Activated B cell treated with CpG ODN at 0.5 μM for 24 hours (primary cell): ENCODE data around the gene CDK15. TPM values are rescaled to one million over a fixed set of nuclear protein-coding genes. Genes with fewer than 3 reads are reported as not detected.
"Not testable (repeated sequence)": the region's sequence is repeated elsewhere in the genome, so short reads cannot be mapped to it uniquely, and the experiment has no call there.

ENCODE experiments used
- ATAC-seq: fragments of 200-7000 bp; cut with Tn5 transposase; one replicate; pipeline ENCODE4 v1.10.0; 2021; ENCODE audit warnings: low read depth, mild to moderate bottlenecking, moderate library complexity
- CTCF ChIA-PET: fragments of 350-600 bp; sonication (Branson Sonifier 250); formaldehyde crosslinking; loops from one replicate; lab custom pipeline; 2021; ENCODE audit warnings: antibody characterized with exemption; lab: Charles Lee
- POLR2A ChIA-PET: fragments of 350-600 bp; sonication (Branson Sonifier 250); formaldehyde crosslinking; loops from one replicate; lab custom pipeline; 2021; ENCODE audit warnings: antibody characterized with exemption; lab: Charles Lee
- DNase-seq: peaks from one replicate; pipeline ENCODE4 v3.0.0; 2022
- H3K27ac Mint-ChIP-seq: one replicate; pipeline ENCODE4 v1.8.0; 2020; ENCODE audit warnings: mixed read lengths
- H3K27me3 Mint-ChIP-seq: one replicate; pipeline ENCODE4 v1.8.0; 2021; ENCODE audit warnings: mixed read lengths
- H3K36me3 Mint-ChIP-seq: one replicate; pipeline ENCODE4 v1.8.0; 2021; ENCODE audit warnings: low read depth, mixed read lengths
- H3K4me1 Mint-ChIP-seq: one replicate; pipeline ENCODE4 v1.8.0; 2021; ENCODE audit warnings: mixed read lengths
- H3K4me3 Mint-ChIP-seq: one replicate; pipeline ENCODE4 v1.8.0; 2020; ENCODE audit warnings: mild to moderate bottlenecking, mixed read lengths
- H3K9me3 Mint-ChIP-seq: one replicate; pipeline ENCODE4 v1.8.0; 2020; ENCODE audit warnings: mixed read lengths
- CTCF ChIP-seq: fragments of 200-600 bp; IDR thresholded peaks from one replicate; pipeline ENCODE4 v1.8.0; 2022; ENCODE audit warnings: antibody characterized with exemption, mild to moderate bottlenecking
- intact Hi-C: fragments of 100-400 bp; cut with micrococcal nuclease; formaldehyde crosslinking; loops from one replicate; pipeline ENCODE4 v1.15.1; 2024
- total RNA-seq: library from RNA; stranded (reverse); gene quantifications from 2 replicates; pipeline ENCODE4 v1.2.3, GENCODE V29; 2022

Gene CDK15
- total RNA-seq = not detected in 2 replicates

GRCh38 chr2:201806442-201807170 lies at the start of gene CDK15:
TSS of gene CDK15 (plus strand) at chr2:201806537. CDS start at chr2:201806665, 128 bp downstream.
- no peak within 1 kb of the TSS for H3K27ac Mint-ChIP-seq
- H3K27me3 Mint-ChIP-seq = peaks cover 18% of the 10 kb centered on the region
- no peaks in the 10 kb centered on the region for H3K9me3 Mint-ChIP-seq
- no peaks in the 10 kb centered on the region for H3K36me3 Mint-ChIP-seq
- TF ChIP-seq CTCF = no peak
- CTCF ChIA-PET = no interaction called here
- ATAC-seq (no peak), DNase-seq (no peak)
- POLR2A ChIA-PET = no interaction called here
- H3K4me1 Mint-ChIP-seq = no peaks in the 10 kb centered on the region
- intact Hi-C loops = no loop called here
- no peak within 1 kb of the TSS for H3K4me3 Mint-ChIP-seq

GRCh38 chr2:201758234-201758633 lies 48.1 kb upstream of the CDK15 start:
- H3K4me1 Mint-ChIP-seq = no peaks in the 10 kb centered on the region
- TF ChIP-seq CTCF = no peak
- no peak for ATAC-seq
- H3K27ac Mint-ChIP-seq = no peak overlapping the region
- no peaks in the 10 kb centered on the region for H3K27me3 Mint-ChIP-seq
- ChIA-PET POLR2A (no interaction called here), CTCF (no interaction called here)
- no peaks in the 10 kb centered on the region for H3K9me3 Mint-ChIP-seq
- H3K4me3 Mint-ChIP-seq = no peak overlapping the region
- no peak for DNase-seq
- peaks cover 33% of the 10 kb centered on the region for H3K36me3 Mint-ChIP-seq
- intact Hi-C loops = no loop called here

GRCh38 chr2:201758873-201759272 lies 47.5 kb upstream of the CDK15 start:
- no peak for TF ChIP-seq CTCF
- no peaks in the 10 kb centered on the region for H3K27me3 Mint-ChIP-seq
- ChIA-PET CTCF (no interaction called here), POLR2A (no interaction called here)
- DNase-seq (no peak), ATAC-seq (no peak)
- no peaks in the 10 kb centered on the region for H3K9me3 Mint-ChIP-seq
- no peaks in the 10 kb centered on the region for H3K4me1 Mint-ChIP-seq
- peaks cover 33% of the 10 kb centered on the region for H3K36me3 Mint-ChIP-seq
- H3K27ac Mint-ChIP-seq = no peak overlapping the region
- no peak overlapping the region for H3K4me3 Mint-ChIP-seq
- intact Hi-C loops = no loop called here

- no peaks in the 10 kb centered on the region for H3K4me1 Mint-ChIP-seq
Measured at GRCh38 chr2:201759567-201759966, 46.8 kb upstream of the CDK15 start.

GRCh38 chr2:201761101-201761500 lies 45.2 kb upstream of the CDK15 start:
- CTCF ChIA-PET = no interaction called here
- no peak overlapping the region for H3K4me3 Mint-ChIP-seq
- H3K36me3 Mint-ChIP-seq = peaks cover 37% of the 10 kb centered on the region
- H3K27me3 Mint-ChIP-seq = no peaks in the 10 kb centered on the region
- POLR2A ChIA-PET = no interaction called here
- H3K4me1 Mint-ChIP-seq = no peaks in the 10 kb centered on the region
- H3K27ac Mint-ChIP-seq = no peak overlapping the region
- intact Hi-C loops = no loop called here
- ATAC-seq (no peak), DNase-seq (no peak)
- no peaks in the 10 kb centered on the region for H3K9me3 Mint-ChIP-seq
- TF ChIP-seq CTCF = no peak

More at GRCh38 chr2:201759567-201759966, 46.8 kb upstream of the CDK15 start:
- CTCF ChIA-PET = no interaction called here
- no peak overlapping the region for H3K27ac Mint-ChIP-seq
- no peak for DNase-seq
- POLR2A ChIA-PET = no interaction called here
- no peak for ATAC-seq
- H3K9me3 Mint-ChIP-seq = no peaks in the 10 kb centered on the region
- TF ChIP-seq CTCF = no peak
- H3K36me3 Mint-ChIP-seq = peaks cover 33% of the 10 kb centered on the region
- H3K27me3 Mint-ChIP-seq = no peaks in the 10 kb centered on the region
- no peak overlapping the region for H3K4me3 Mint-ChIP-seq
- intact Hi-C loops = no loop called here

GRCh38 chr2:201764469-201764868 lies 41.9 kb upstream of the CDK15 start:
- H3K4me3 Mint-ChIP-seq, H3K27me3 Mint-ChIP-seq, POLR2A ChIA-PET, H3K4me1 Mint-ChIP-seq, H3K9me3 Mint-ChIP-seq, H3K27ac Mint-ChIP-seq, DNase-seq, ATAC-seq, intact Hi-C loops: not testable (repeated sequence)
- H3K36me3 Mint-ChIP-seq = peaks cover 33% of the 10 kb centered on the region
- CTCF ChIA-PET = interaction anchor here (0.6 kb wide), 1 partner anchor 345 kb away, joined by 3 read pairs; no protein-coding TSS in a partner anchor
